ENCODE results near the gene NRP1. TPM values are rescaled to one million over a fixed set of nuclear protein-coding genes. Genes with fewer than 3 reads are reported as not detected.

NRP1 gene
- polyA plus RNA-seq, 4 donors, result 2.5 to 22.0 (median 12.3) TPM

DNA sequence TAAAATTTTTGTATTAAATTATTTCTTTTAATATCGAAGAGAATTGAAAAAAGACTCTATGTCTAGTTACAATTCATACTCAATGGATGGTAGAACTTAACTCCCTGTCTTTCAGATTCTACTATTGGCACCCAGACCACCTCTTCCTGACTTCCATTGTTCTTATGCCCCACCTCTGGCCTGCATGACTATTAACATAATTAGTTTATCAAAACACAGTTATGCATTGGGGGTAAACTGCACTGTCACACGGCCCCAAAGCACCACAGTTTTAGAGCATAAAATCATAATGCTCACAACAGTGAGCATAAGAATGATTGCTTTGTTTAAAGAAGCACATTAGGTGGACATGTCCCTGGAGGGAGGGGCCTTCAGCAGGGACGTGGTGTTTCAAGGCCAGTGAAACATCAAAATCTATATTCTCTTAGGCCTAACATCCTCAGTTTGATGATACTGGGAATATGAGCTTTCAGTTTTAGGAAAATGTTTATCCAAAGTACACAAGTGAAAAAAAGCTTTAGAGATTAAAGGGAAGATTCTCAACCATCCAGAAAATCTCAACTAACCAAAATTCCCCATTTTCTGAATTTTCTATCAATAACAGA lies 79.8 kb downstream of the NRP1 start:
- 59 to 78% (median 64%) methylated on average over 3 of the region's 3 CpGs for WGBS, 3 donors
- H3K27me3 ChIP-seq (ENCODE audit: control insufficient read depth in 3 of 3, insufficient read depth in 3 of 3, low read length in 3 of 3), result no peaks in the 10 kb centered on the region
- H3K9me3 ChIP-seq (ENCODE audit: control insufficient read depth in 2 of 2, insufficient read depth in 1 of 2, low read depth in 1 of 2, low read length in 1 of 2), result no peaks in the 10 kb centered on the region
- DNase-seq, result no peak
- H3K27ac ChIP-seq (ENCODE audit: low read depth in 1 of 3, low read length in 2 of 3), result no peak overlapping the region
- H3K36me3 ChIP-seq (ENCODE audit: control insufficient read depth in 3 of 3, insufficient read depth in 2 of 3, low read depth in 1 of 3, low read length in 3 of 3), result peaks cover 0 to 8% (median 0%) of the 10 kb centered on the region in 3 donors
- no peak for FAIRE-seq
- H3K4me3 ChIP-seq (ENCODE audit: low read depth in 1 of 3, low read length in 3 of 3), result no peak overlapping the region
- peaks cover 0 to 3% (median 0%) of the 10 kb centered on the region in 3 donors for H3K4me1 ChIP-seq (ENCODE audit: control insufficient read depth in 3 of 3, insufficient read depth in 2 of 3, low read depth in 1 of 3, low read length in 2 of 3)

- no peak for FAIRE-seq
- 84 to 95% (median 88%) methylated on average over 4 of the region's 4 CpGs for WGBS, 3 donors
- Histone ChIP-seq H3K27me3 (ENCODE audit: control insufficient read depth in 3 of 3, insufficient read depth in 3 of 3, low read length in 3 of 3) (no peaks in the 10 kb centered on the region), H3K4me1 (ENCODE audit: control insufficient read depth in 3 of 3, insufficient read depth in 2 of 3, low read depth in 1 of 3, low read length in 2 of 3) (no peaks in the 10 kb centered on the region), H3K27ac (ENCODE audit: low read depth in 1 of 3, low read length in 2 of 3) (no peak overlapping the region), H3K36me3 (ENCODE audit: control insufficient read depth in 3 of 3, insufficient read depth in 2 of 3, low read depth in 1 of 3, low read length in 3 of 3) (peaks cover 0 to 8% (median 0%) of the 10 kb centered on the region in 3 donors), H3K4me3 (ENCODE audit: low read depth in 1 of 3, low read length in 3 of 3) (no peak overlapping the region), H3K9me3 (ENCODE audit: control insufficient read depth in 2 of 2, insufficient read depth in 1 of 2, low read depth in 1 of 2, low read length in 1 of 2) (no peaks in the 10 kb centered on the region)
- DNase-seq, result no peak
These were observed 81.1 kb downstream of the NRP1 start for GRCh38 chr10:33253411-33253810.

DNA sequence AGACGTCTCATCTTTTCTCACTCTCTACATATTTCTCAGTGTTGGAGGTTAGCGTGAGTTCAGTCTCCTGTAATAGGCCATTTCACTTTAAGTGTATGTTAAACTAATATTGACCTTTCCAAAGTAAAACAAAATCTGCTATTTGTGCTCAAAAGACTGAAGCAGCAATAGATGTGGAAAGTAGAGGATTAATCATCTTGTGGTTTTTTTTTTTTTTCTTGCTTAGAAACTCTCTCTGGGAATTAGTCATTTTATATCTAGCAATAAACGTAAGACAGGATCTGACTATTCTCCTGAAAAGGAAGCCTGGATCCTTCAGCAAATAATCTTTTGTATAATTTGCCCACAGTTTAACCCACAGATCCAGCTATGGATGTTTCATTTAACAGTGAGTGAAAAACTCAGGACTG lies 81.7 kb downstream of the NRP1 start:
- DNase-seq (no peak), FAIRE-seq (no peak)
- H3K4me3 ChIP-seq (ENCODE audit: low read depth in 1 of 3, low read length in 3 of 3), result no peak overlapping the region
- no peaks in the 10 kb centered on the region for H3K9me3 ChIP-seq (ENCODE audit: control insufficient read depth in 2 of 2, insufficient read depth in 1 of 2, low read depth in 1 of 2, low read length in 1 of 2)
- H3K27ac ChIP-seq (ENCODE audit: low read depth in 1 of 3, low read length in 2 of 3), result no peak overlapping the region
- no peaks in the 10 kb centered on the region for H3K4me1 ChIP-seq (ENCODE audit: control insufficient read depth in 3 of 3, insufficient read depth in 2 of 3, low read depth in 1 of 3, low read length in 2 of 3)
- peaks cover 0 to 6% (median 0%) of the 10 kb centered on the region in 3 donors for H3K36me3 ChIP-seq (ENCODE audit: control insufficient read depth in 3 of 3, insufficient read depth in 2 of 3, low read depth in 1 of 3, low read length in 3 of 3)
- WGBS, 3 donors, result 66 to 87% (median 67%) methylated on average over 3 of the region's 3 CpGs
- no peaks in the 10 kb centered on the region for H3K27me3 ChIP-seq (ENCODE audit: control insufficient read depth in 3 of 3, insufficient read depth in 3 of 3, low read length in 3 of 3)

- WGBS, 3 donors, result 87 to 99% (median 88%) methylated on average over 12 of the region's 12 CpGs
These were observed 82.1 kb downstream of the NRP1 start for GRCh38 chr10:33252324-33252723.

GRCh38 chr10:33249659-33250345 lies 84.7 kb downstream of the NRP1 start:
- H3K9me3 ChIP-seq (ENCODE audit: control insufficient read depth in 2 of 2, insufficient read depth in 1 of 2, low read depth in 1 of 2, low read length in 1 of 2), result no peaks in the 10 kb centered on the region
- WGBS, 3 donors, result 51 to 84% (median 69%) methylated on average over 7 of the region's 7 CpGs
- H3K27me3 ChIP-seq (ENCODE audit: control insufficient read depth in 3 of 3, insufficient read depth in 3 of 3, low read length in 3 of 3), result no peaks in the 10 kb centered on the region
- H3K4me3 ChIP-seq (ENCODE audit: low read depth in 1 of 3, low read length in 3 of 3), result no peak overlapping the region
- FAIRE-seq, result no peak
- H3K27ac ChIP-seq (ENCODE audit: low read depth in 1 of 3, low read length in 2 of 3), result peak overlapping the region in 1 of 3 donors; percentile 60
- H3K4me1 ChIP-seq (ENCODE audit: control insufficient read depth in 3 of 3, insufficient read depth in 2 of 3, low read depth in 1 of 3, low read length in 2 of 3), result no peaks in the 10 kb centered on the region
- peaks cover 0 to 8% (median 0%) of the 10 kb centered on the region in 3 donors for H3K36me3 ChIP-seq (ENCODE audit: control insufficient read depth in 3 of 3, insufficient read depth in 2 of 3, low read depth in 1 of 3, low read length in 3 of 3)
- DNase-seq, result no peak

More at GRCh38 chr10:33252324-33252723, 82.1 kb downstream of the NRP1 start:
- Histone ChIP-seq H3K27me3 (ENCODE audit: control insufficient read depth in 3 of 3, insufficient read depth in 3 of 3, low read length in 3 of 3) (no peaks in the 10 kb centered on the region), H3K36me3 (ENCODE audit: control insufficient read depth in 3 of 3, insufficient read depth in 2 of 3, low read depth in 1 of 3, low read length in 3 of 3) (peaks cover 0 to 9% (median 0%) of the 10 kb centered on the region in 3 donors), H3K27ac (ENCODE audit: low read depth in 1 of 3, low read length in 2 of 3) (no peak overlapping the region), H3K9me3 (ENCODE audit: control insufficient read depth in 2 of 2, insufficient read depth in 1 of 2, low read depth in 1 of 2, low read length in 1 of 2) (no peaks in the 10 kb centered on the region), H3K4me1 (ENCODE audit: control insufficient read depth in 3 of 3, insufficient read depth in 2 of 3, low read depth in 1 of 3, low read length in 2 of 3) (no peaks in the 10 kb centered on the region), H3K4me3 (ENCODE audit: low read depth in 1 of 3, low read length in 3 of 3) (no peak overlapping the region)
- no peak for FAIRE-seq
- DNase-seq, result no peak

- Histone ChIP-seq H3K27me3 (ENCODE audit: control insufficient read depth in 3 of 3, insufficient read depth in 3 of 3, low read length in 3 of 3) (no peaks in the 10 kb centered on the region), H3K4me1 (ENCODE audit: control insufficient read depth in 3 of 3, insufficient read depth in 2 of 3, low read depth in 1 of 3, low read length in 2 of 3) (no peaks in the 10 kb centered on the region), H3K36me3 (ENCODE audit: control insufficient read depth in 3 of 3, insufficient read depth in 2 of 3, low read depth in 1 of 3, low read length in 3 of 3) (peaks cover 0 to 8% (median under 1%) of the 10 kb centered on the region in 3 donors), H3K9me3 (ENCODE audit: control insufficient read depth in 2 of 2, insufficient read depth in 1 of 2, low read depth in 1 of 2, low read length in 1 of 2) (no peaks in the 10 kb centered on the region), H3K27ac (ENCODE audit: low read depth in 1 of 3, low read length in 2 of 3) (peak overlapping the region in 1 of 3 donors; percentile 56), H3K4me3 (ENCODE audit: low read depth in 1 of 3, low read length in 3 of 3) (no peak overlapping the region)
- DNase-seq (no peak), FAIRE-seq (no peak)
- WGBS, 3 donors, result 76 to 88% (median 80%) methylated on average over 8 of the region's 8 CpGs
These were observed 85.3 kb downstream of the NRP1 start for GRCh38 chr10:33249137-33249536.

DNA sequence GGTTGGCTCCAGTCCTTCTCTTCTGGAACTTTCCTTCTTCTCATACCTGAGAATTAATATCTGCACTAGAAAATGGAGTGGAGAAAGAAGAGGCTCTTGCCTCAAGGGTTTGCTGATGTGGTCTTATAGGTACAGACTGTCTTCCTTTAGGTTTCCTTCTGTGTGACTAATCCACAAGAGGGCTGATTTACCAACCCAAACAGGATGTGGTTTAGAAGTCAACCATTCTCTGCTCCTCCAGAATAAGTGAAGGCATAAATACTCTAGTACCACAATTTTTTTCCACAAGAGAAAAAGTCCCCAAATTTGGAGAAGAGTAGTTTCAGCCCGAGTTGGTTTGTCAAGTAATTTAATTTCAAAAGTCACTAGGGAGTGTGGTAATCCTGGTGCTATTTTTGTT lies 85.8 kb downstream of the NRP1 start:
- Histone ChIP-seq H3K27me3 (ENCODE audit: control insufficient read depth in 3 of 3, insufficient read depth in 3 of 3, low read length in 3 of 3) (no peaks in the 10 kb centered on the region), H3K9me3 (ENCODE audit: control insufficient read depth in 2 of 2, insufficient read depth in 1 of 2, low read depth in 1 of 2, low read length in 1 of 2) (no peaks in the 10 kb centered on the region), H3K36me3 (ENCODE audit: control insufficient read depth in 3 of 3, insufficient read depth in 2 of 3, low read depth in 1 of 3, low read length in 3 of 3) (peaks cover 0 to 8% (median 4%) of the 10 kb centered on the region in 3 donors), H3K4me3 (ENCODE audit: low read depth in 1 of 3, low read length in 3 of 3) (no peak overlapping the region), H3K27ac (ENCODE audit: low read depth in 1 of 3, low read length in 2 of 3) (peak overlapping the region in 1 of 3 donors; percentile 35), H3K4me1 (ENCODE audit: control insufficient read depth in 3 of 3, insufficient read depth in 2 of 3, low read depth in 1 of 3, low read length in 2 of 3) (no peaks in the 10 kb centered on the region)
- WGBS, 3 donors, result 48 to 71% (median 69%) methylated on average over 1 of the region's 1 CpG
- DNase-seq, result no peak
- no peak for FAIRE-seq

- H3K36me3 ChIP-seq (ENCODE audit: control insufficient read depth in 3 of 3, insufficient read depth in 2 of 3, low read depth in 1 of 3, low read length in 3 of 3), result peaks cover 0 to 8% (median 4%) of the 10 kb centered on the region in 3 donors
- H3K4me3 ChIP-seq (ENCODE audit: low read depth in 1 of 3, low read length in 3 of 3), result no peak overlapping the region
- H3K9me3 ChIP-seq (ENCODE audit: control insufficient read depth in 2 of 2, insufficient read depth in 1 of 2, low read depth in 1 of 2, low read length in 1 of 2), result no peaks in the 10 kb centered on the region
- H3K27ac ChIP-seq (ENCODE audit: low read depth in 1 of 3, low read length in 2 of 3), result no peak overlapping the region
- no peaks in the 10 kb centered on the region for H3K4me1 ChIP-seq (ENCODE audit: control insufficient read depth in 3 of 3, insufficient read depth in 2 of 3, low read depth in 1 of 3, low read length in 2 of 3)
- FAIRE-seq (no peak), DNase-seq (no peak)
- WGBS, 3 donors, result 82 to 92% (median 90%) methylated on average over 11 of the region's 11 CpGs
- H3K27me3 ChIP-seq (ENCODE audit: control insufficient read depth in 3 of 3, insufficient read depth in 3 of 3, low read length in 3 of 3), result no peaks in the 10 kb centered on the region
These were observed 87.1 kb downstream of the NRP1 start for GRCh38 chr10:33247221-33247922.

Measured in small intestine (tissue), 7 donors.